Measurements from ENCODE around the gene EVA1C. TPM values are rescaled to one million over a fixed set of nuclear protein-coding genes. Genes with fewer than 3 reads are reported as not detected.

The EVA1C gene
- polyA plus RNA-seq, 1 of the 3 experiments (the other 2 are of a cell fraction), result 10.1 TPM

GRCh38 chr21:32544697-32545096 lies 132.2 kb downstream of the EVA1C start (continued):
- no peak for TF ChIP-seq IRF3 (IDR thresholded peaks at IDR 0.05; ENCODE audit: low read depth, low read length)
- no peak for TF ChIP-seq FOXM1 (IDR thresholded peaks at IDR 0.05; ENCODE audit: low read depth)
- no peak for TF ChIP-seq EZH2phosphoT487 (IDR thresholded peaks at IDR 0.05; ENCODE audit: borderline replicate concordance, low read depth)
- TF ChIP-seq MEF2A (IDR thresholded peaks at IDR 0.05; ENCODE audit: borderline replicate concordance, low read depth), result no peak
- no peak for TF ChIP-seq TCF12 (IDR thresholded peaks at IDR 0.05)

GRCh38 chr21:32545948-32546441 lies 133.5 kb downstream of the EVA1C start:
- Histone ChIP-seq H3K9ac (0 out of 2 replicates have a peak overlapping the region, but pooled peaks have one; percentile 24), H3F3A (replicated peaks; ENCODE audit: insufficient read depth) (peaks cover 5% of the 10 kb centered on the region), H4K20me1 (ENCODE audit: insufficient read depth) (no peaks in the 10 kb centered on the region), H3K4me2 (peak overlapping the region; percentile 53; the same call in 1 of the 2 replicates), H3K79me2 (ENCODE audit: insufficient read depth) (no peaks in the 10 kb centered on the region), H3K9me3 (no peaks in the 10 kb centered on the region), H2AFZ (ENCODE audit: low read depth) (peak overlapping the region; percentile 68; the same call in 1 of the 2 replicates), H3K36me3 (replicated peaks in 1 of 2; ENCODE audit: control insufficient read depth in 1 of 2, insufficient read depth in 2 of 2, low read length in 1 of 2) (no peaks in the 10 kb centered on the region), H3K4me3 (ENCODE audit: low read depth in 2 of 2, low read length in 1 of 2) (no peak overlapping the region), H3K27ac (ENCODE audit: low read depth in 2 of 2, low read length in 1 of 2) (peak overlapping the region in 1 of 2 experiments; percentile 41; a peak in 1 of 4 replicates), H3K9me2 (no peaks in the 10 kb centered on the region), H3K4me1 (ENCODE audit: control insufficient read depth in 1 of 2, insufficient read depth in 2 of 2, low read depth in 1 of 2, low read length in 1 of 2) (peaks cover 0 to 5% of the 10 kb centered on the region in 2 experiments; a peak in 1 of 4 replicates), H3K27me3 (ENCODE audit: insufficient read depth) (no peaks in the 10 kb centered on the region)
- TF ChIP-seq RFX5 (IDR thresholded peaks at IDR 0.05; ENCODE audit: low read length), result no peak
- no peak for TF ChIP-seq MXI1 (IDR thresholded peaks at IDR 0.05; ENCODE audit: low read depth, low read length)
- no peak for TF ChIP-seq ZBTB33 (IDR thresholded peaks at IDR 0.05; ENCODE audit: borderline replicate concordance, low read depth)
- no peak for TF ChIP-seq RXRA (IDR thresholded peaks at IDR 0.05; ENCODE audit: borderline replicate concordance, low read depth)
- TF ChIP-seq TEAD4 (IDR thresholded peaks at IDR 0.05; ENCODE audit: borderline replicate concordance, insufficient read depth), result no peak
- 0 out of 2 replicates have a peak, but pooled peaks have one; percentile 4 for TF ChIP-seq JUND (IDR thresholded peaks at IDR 0.05)
- TF ChIP-seq GATA2 (CRISPR knock-in tag; IDR thresholded peaks at IDR 0.05), result no peak
- no peak for TF ChIP-seq YY1 (IDR thresholded peaks at IDR 0.05; ENCODE audit: low read depth)
- TF ChIP-seq SMC3 (IDR thresholded peaks at IDR 0.05; ENCODE audit: low read depth, low read length), result no peak
- CTCF ChIA-PET, result no interaction called here
- POLR2A ChIA-PET, result no interaction called here
- 46% methylated on average over 6 of the region's 6 CpGs for WGBS (ENCODE audit: low lambda C conversion rate)
- no peak for DNase-seq
